AG10803 (cell line): ENCODE results near the gene NFKB2.

Experiments used
- DNase-seq: peaks from one replicate; pipeline ENCODE4 v3.0.0; 2010; ENCODE audit warnings: low read depth
- H3K4me3 ChIP-seq: 2 replicates; pipeline ENCODE4 v1.5.1; 2011; ENCODE audit warnings: mild to moderate bottlenecking, low read length, control low read depth
- CTCF ChIP-seq: conservative IDR thresholded peaks from 2 replicates; pipeline ENCODE4 v1.5.1; 2011; ENCODE audit warnings: mild to moderate bottlenecking, low read length, control low read depth, inconsistent platforms

The NFKB2 gene

DNA sequence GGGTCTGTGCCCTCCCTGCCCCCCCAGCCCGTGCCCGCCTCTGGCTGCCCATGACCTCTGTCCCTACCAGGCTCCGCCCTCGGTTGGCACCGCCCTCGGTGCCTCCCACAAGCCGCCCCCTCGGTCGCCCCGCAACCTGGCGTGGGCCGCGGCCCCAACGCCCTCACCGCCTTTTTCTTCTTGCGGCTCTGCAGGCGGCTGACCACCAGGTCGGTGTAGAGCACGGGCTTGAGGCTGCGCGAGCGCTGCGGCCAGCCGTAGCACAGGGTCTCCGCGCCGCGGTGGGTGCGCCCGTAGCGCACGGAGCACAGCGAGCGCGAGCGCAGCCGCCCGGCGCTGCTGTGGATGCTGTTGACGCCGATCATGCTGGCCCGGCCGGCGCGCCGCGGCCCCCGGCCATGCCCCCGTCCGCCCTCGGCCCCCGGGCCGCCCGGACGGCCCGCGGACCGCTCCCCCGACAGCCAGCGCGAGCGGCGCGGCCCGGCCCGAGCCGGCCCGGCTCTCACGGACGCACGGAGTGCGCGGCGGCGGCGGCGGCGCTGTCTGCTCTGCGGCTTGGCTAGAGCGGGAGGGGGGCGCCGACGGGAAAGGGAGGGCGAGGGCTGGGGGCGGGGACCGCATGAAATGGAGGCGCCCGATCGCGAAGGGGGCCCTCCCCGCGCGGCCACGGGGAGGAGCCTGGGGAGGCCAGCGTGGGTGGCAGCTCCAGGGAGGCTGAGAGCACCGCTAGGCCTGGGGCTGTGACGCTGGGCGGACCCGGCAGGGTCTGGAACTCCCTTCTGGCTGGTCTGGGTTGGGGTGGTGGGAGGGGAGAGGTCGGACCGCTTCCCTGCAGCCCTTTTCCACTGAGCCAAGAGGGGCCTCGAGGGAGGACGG, 13.5 kb downstream of the NFKB2 start:
- peak overlapping the region; percentile 35 for H3K4me3 ChIP-seq
- TF ChIP-seq CTCF = no peak
- no peak for DNase-seq

- H3K4me3 ChIP-seq = peak overlapping the region; percentile 12
- no peak for DNase-seq
- no peak for TF ChIP-seq CTCF
These were observed 14.3 kb downstream of the NFKB2 start for GRCh38 chr10:102409604-102410428.

- no peak for DNase-seq
- no peak for TF ChIP-seq CTCF
- H3K4me3 ChIP-seq = peak overlapping the region; percentile 12
These were observed 15.0 kb downstream of the NFKB2 start for GRCh38 chr10:102410429-102411073.

- no peak for TF ChIP-seq CTCF
- no peak overlapping the region for H3K4me3 ChIP-seq
- no peak for DNase-seq
These were observed 16.1 kb downstream of the NFKB2 start for GRCh38 chr10:102411341-102412255.

DNA sequence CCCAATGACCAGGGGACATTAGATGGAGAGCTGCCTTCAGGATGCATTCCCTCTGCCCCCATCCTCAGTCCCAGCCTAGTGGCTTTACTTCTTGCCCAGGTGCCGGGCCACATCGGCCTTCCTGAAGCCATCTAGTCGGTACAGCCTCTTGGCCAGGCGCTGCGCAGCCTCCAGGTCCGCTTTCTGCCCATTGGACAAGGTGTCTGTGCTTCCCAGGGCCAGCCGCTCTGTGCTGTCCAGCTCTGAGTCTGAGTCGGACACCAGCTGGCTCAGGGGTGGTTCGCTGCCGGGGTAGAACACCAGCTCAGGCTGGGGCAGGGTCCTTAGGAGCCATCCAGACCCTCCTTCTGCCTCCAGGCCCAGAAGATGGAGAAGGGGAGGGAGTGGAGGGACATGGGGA, 16.8 kb downstream of the NFKB2 start:
- DNase-seq = no peak
- no peak for TF ChIP-seq CTCF
- no peak overlapping the region for H3K4me3 ChIP-seq

GRCh38 chr10:102413053-102413705, 17.7 kb downstream of the NFKB2 start:
- H3K4me3 ChIP-seq = no peak overlapping the region
- no peak for TF ChIP-seq CTCF
- no peak for DNase-seq
